NB4 (cell line): ENCODE data around the gene UFSP2.

Experiments
- CTCF ChIP-seq: IDR thresholded peaks from one replicate; pipeline ENCODE4 v1.5.1; 2012; ENCODE audit warnings: low read depth, low read length
- POLR2A ChIP-seq: IDR thresholded peaks from 2 replicates; pipeline ENCODE4 v1.6.1; 2011; ENCODE audit warnings: mild to moderate bottlenecking; ENCODE audit not compliant: insufficient read length; ENCODE audit errors: extremely low read depth

GRCh38 chr4:185411849-185412248 lies 13.9 kb downstream of the UFSP2 start:
- TF ChIP-seq CTCF, result no peak
- no peak for TF ChIP-seq POLR2A
